NCI-H748 treated with DMSO at 0.1 percent for 48 hours (cell line): ENCODE results near the gene SERPINB6.
"Not testable (repeated sequence)": the region's sequence is repeated elsewhere in the genome, so short reads cannot be mapped to it uniquely, and the experiment has no call there.

ENCODE experiments used
- DNase-seq: peaks from one replicate; lab custom pipeline; 2025; lab: John Stamatoyannopoulos, UW

SERPINB6 gene

DNA sequence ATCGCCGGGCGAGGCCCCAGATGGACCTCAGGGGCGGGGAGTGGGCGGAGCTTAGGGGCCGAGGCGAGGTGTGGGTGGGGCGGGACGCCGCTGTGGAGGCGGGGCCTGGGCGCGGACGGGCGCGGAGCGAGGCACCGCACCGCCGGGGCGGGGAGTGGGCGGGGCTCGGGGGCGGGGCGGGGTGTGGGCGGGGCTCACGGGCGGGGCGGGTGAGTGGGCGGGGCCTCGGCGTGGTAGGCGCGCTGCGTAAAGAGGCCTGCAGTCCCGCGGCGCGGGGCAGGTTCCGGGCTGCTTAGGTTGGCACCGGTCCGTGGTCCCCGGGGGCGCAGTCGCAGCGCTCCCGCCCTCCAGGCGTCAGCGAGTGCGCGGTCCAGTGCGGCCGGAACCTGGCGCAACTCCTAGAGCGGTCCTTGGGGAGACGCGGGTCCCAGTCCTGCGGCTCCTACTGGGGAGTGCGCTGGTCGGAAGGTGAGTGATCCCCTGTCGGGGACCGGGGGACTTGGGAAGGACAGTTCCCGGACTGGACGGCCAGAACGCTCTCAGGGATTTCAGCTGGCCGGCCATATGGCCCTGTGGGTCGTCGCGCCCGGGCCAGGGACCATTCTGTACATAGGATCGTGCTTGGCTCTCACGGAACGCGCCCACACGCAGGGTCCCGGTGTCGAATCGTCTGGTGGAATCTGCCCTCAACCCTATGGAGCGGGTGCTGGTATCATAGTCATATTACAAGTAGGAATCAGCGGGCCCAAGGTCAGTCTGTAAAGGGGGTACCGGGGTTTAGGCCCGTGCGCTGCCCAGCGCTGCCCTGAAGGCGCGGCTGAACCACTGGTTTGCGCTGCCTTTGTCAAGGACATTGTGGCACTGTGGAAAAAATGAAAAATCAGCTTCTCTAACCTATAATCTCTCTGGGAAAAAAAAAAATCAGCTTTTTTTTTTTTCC is 28.5 kb upstream of the SERPINB6 start, which contains the start of gene NQO2:
Gene NQO2, plus strand, starts transcription at position 277 of the 940 bp plus-strand sequence. CDS start 6,659 bp downstream, outside the sequence.
- DNase-seq, result peak; percentile 77

GRCh38 chr6:2998998-2999617 is 27.7 kb upstream of the SERPINB6 start:
- no peak for DNase-seq

- DNase-seq, result not testable (repeated sequence)
Measured at GRCh38 chr6:2998249-2998997, 27.1 kb upstream of the SERPINB6 start.

GRCh38 chr6:2993755-2994317 is 22.5 kb upstream of the SERPINB6 start:
- DNase-seq, result no peak

DNA sequence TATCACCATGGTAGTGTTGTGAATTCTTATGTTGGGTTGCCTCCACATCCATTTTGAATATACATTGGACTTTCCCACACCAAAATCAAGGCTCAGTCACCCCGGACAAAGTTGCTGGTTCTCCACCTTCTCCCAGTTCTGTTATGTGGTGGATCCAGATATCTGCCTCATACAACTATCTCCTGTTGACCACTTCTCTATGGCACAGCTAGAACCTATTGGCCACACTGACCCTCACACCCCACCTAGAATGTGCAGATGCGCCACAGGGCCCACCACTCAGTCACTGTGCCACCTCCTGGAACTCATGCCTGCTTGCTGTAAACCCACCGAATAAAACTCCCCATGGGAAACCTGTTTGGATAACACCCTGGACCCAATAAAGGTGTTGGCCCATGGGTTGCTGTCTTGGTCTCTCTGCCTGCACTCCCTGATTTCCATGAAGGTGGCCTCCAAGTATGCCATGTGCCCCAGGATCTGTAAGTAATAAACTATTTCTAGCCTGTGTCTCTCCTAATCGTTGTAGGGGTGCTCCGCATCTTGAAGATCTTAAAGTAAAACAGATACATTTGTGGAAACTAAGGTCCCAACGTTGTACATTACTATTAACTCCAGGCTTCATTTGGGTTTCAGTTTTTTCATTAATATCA is 21.1 kb upstream of the SERPINB6 start:
- no peak for DNase-seq

GRCh38 chr6:2990932-2991506 is 19.7 kb upstream of the SERPINB6 start:
- no peak for DNase-seq

- peak; percentile 40 for DNase-seq
Measured at GRCh38 chr6:2990248-2990931, 19.0 kb upstream of the SERPINB6 start.

- DNase-seq, result peak; percentile 98
Measured at GRCh38 chr6:2989332-2990247, 18.2 kb upstream of the SERPINB6 start.

DNA sequence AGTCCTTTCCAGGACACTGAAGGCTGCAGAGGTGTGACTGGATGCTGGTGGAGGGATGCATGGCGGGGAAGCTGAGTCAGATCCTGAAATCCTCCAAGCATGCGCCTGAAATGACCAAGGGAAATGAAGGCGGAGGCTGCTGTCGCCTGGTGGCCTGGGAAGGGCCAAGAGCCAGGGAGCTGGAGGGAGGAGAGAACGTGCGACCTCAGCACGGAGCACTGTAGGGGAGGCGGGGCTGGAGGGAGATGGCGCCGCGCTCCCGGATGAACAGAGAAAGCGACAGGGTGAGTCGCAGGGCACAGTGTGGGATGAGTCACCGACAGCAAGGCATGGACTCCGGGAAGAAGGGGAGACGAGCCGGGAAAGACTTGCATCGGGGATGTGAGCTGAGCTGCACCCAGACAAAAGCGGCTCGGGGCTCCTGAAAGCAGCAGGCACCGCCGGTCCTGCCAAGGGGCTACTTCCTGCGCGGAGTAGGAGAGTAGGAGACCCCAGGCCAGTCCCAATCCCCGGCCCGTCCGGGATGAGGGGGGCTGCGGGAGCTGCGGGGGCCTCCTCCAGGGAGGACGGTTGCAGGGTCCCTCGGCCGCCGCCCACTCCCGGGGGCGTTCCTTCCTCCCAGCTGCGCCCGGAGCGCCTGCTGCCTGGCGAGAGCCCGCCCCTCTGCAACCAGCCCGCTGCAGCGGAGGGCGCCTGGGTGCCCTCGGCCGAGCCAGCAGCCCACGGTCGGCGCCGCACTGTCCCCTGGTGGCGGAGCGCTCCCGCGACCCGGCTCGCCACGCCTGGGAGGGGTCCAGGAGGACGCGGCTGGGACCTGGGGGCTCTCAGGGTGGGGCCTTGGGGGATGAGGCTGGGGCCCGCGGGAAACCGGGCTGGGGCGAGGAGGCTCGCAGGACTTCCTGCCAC is 17.3 kb upstream of the SERPINB6 start:
- DNase-seq, result peak; percentile 92

DNA sequence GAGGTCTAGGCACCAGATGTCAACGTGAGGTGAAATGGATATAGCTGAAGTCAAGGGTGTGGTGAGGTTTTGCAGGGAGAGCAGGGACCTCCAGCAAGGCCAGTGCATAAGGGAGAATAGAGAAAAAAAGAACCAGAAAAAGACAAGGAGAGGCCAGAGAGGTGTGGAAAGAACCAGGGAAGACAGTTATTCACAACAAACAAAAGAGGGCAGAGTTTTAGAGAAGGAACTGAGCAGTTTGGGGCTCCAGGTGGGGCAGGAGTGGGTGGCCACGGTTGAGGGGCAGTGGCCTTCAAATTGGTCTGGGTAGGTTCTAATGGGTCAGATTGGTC is 16.7 kb upstream of the SERPINB6 start:
- DNase-seq, result no peak

GRCh38 chr6:2986722-2987221 is 15.4 kb upstream of the SERPINB6 start:
- no peak for DNase-seq

- DNase-seq, result no peak
Measured at GRCh38 chr6:2984738-2985406, 13.5 kb upstream of the SERPINB6 start.

GRCh38 chr6:2982426-2983117 is 11.2 kb upstream of the SERPINB6 start:
- DNase-seq, result no peak

GRCh38 chr6:2980465-2980855 is 9.1 kb upstream of the SERPINB6 start:
- no peak for DNase-seq

GRCh38 chr6:2979819-2980464 is 8.6 kb upstream of the SERPINB6 start:
- DNase-seq, result no peak

DNA sequence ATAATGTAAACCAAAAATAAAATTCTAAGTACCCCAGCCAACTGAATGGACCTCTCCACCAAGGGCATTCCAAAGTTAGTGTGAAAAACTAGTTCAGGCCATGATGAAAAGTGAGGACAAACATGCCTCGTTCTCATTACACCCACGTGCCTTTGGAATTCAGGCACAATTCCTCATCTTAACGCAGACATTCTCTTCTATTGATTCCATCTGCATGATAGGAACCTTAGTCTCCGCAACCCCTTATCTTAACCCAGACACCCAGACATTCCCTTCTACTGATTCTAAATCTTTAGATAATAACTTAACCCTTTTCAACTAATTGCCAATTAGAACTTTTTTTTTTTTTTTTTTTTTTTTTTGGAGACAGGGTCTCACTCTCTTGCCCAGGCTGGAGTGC is 7.6 kb upstream of the SERPINB6 start:
- DNase-seq, result no peak
